Transverse colon (tissue), 4 donors: ENCODE measurements around the gene LDHA. TPM values are rescaled to one million over a fixed set of nuclear protein-coding genes. Genes with fewer than 3 reads are reported as not detected.

Source experiments
- DNase-seq: peaks from one replicate; pipeline ENCODE4 v3.0.0-alpha.2; 2019
- H3K27ac ChIP-seq, 4 donors: fragments of 200-600 bp; sonication (generic); 2 replicates each; pipeline ENCODE4 v1.5.1; 2016 to 2018; ENCODE audit warnings: inconsistent platforms in 4 of 4
- H3K27me3 ChIP-seq: fragments of 200-600 bp; sonication (generic); 2 replicates; pipeline ENCODE4 v1.5.1; 2017; ENCODE audit warnings: inconsistent platforms
- H3K36me3 ChIP-seq, 4 donors: fragments of 200-600 bp; sonication (generic); 2 replicates each; pipeline ENCODE4 v1.5.1; 2017 to 2019; ENCODE audit warnings: inconsistent platforms in 4 of 4
- H3K4me1 ChIP-seq, 4 donors: fragments of 200-600 bp; sonication (generic); 2 replicates each; pipeline ENCODE4 v1.5.1; 2017 to 2020; ENCODE audit warnings: inconsistent platforms in 4 of 4
- H3K4me3 ChIP-seq, 4 donors: fragments of 200-600 bp; sonication (generic); 1 replicate in 1 of 4; 2 replicates in 3 of 4; pipeline versions ENCODE4 v1.5.1 to v1.6.1; 2017 to 2019; ENCODE audit warnings: inconsistent platforms in 4 of 4
- H3K9me3 ChIP-seq, 2 donors: fragments of 200-600 bp; sonication (generic); 2 replicates each; pipeline ENCODE4 v1.5.1; 2017 to 2019; ENCODE audit warnings: inconsistent platforms in 2 of 2
- CTCF ChIP-seq, 5 experiments: fragments of 200-600 bp in 3 of 5; fragments of 450-650 bp in 2 of 5; sonication (generic) in 3 of 5; IDR thresholded peaks; 1 replicate in 2 of 5; 2 replicates in 3 of 5; pipeline ENCODE4 v1.5.1; 2016 to 2017; ENCODE audit warnings: antibody characterized with exemption in 5 of 5, inconsistent platforms in 3 of 5, mild to moderate bottlenecking in 2 of 5, moderate library complexity in 1 of 5
- EP300 ChIP-seq: sonication (generic); formaldehyde crosslinking; IDR thresholded peaks from one replicate; pipeline ENCODE4 v1.6.1; 2017; ENCODE audit warnings: antibody characterized with exemption, low read depth
- POLR2A ChIP-seq: fragments of 450-650 bp; IDR thresholded peaks from one replicate; pipeline ENCODE4 v1.6.1; 2016; ENCODE audit warnings: antibody characterized with exemption, mild to moderate bottlenecking, moderate library complexity
- POLR2AphosphoS5 ChIP-seq, 3 donors: sonication (generic); formaldehyde crosslinking; IDR thresholded peaks; one replicate each; pipeline ENCODE4 v1.6.1; 2016; ENCODE audit warnings: antibody characterized with exemption in 3 of 3
- WGBS, 2 donors: methylation state at CpG; one replicate each; pipeline ENCODE4 v1.1.5; 2018; ENCODE audit warnings: low coverage in 1 of 2; 5-methylcytosine and 5-hydroxymethylcytosine counted together
- in situ Hi-C, 4 donors: fragments of 200-750 bp; cut with MboI; loops; one replicate each; pipeline versions ENCODE4 v1.15.0 to v1.15.1; 2017; ENCODE audit warnings: low sequenced_read_pairs in 3 of 4, low pct_ligation_motif_present in 1 of 4, low pct_unique_long_range_greater_than_20kb in 1 of 4
- intact Hi-C: fragments of 100-400 bp; cut with DNase I; formaldehyde crosslinking; loops from one replicate; pipeline ENCODE4 v1.15.1; 2023; ENCODE audit warnings: low total_unique reads
- total RNA-seq, 4 donors: library from RNA; depleted of rRNA; stranded (reverse); fragments of >200 nt; gene quantifications; one replicate each; pipeline ENCODE4 v1.1.0, GENCODE V29; 2016

Gene LDHA
- total RNA-seq, 4 donors from 2014 or later = 292 to 386 (median 318) TPM

- H3K36me3 ChIP-seq = no peaks in the 10 kb centered on the region
These were observed 10.8 kb upstream of the LDHA start for GRCh38 chr11:18383388-18384156.

GRCh38 chr11:18384157-18384641 is 10.2 kb upstream of the LDHA start:
- peaks cover 25 to 32% (median 30%) of the 10 kb centered on the region in 4 donors for H3K4me1 ChIP-seq
- H3K27ac ChIP-seq = peak overlapping the region; percentile 92 to 96 (median 94)
- in situ Hi-C loops (no loop called here), intact Hi-C loops (no loop called here)
- DNase-seq = peak; percentile 85
- no peaks in the 10 kb centered on the region for H3K27me3 ChIP-seq
- H3K36me3 ChIP-seq = no peaks in the 10 kb centered on the region
- 0 to 12% methylated on average over 1 to 3 of the region's 3 CpGs for WGBS, 2 donors
- peak; percentile 38 for TF ChIP-seq EP300
- peak; percentile 63 for TF ChIP-seq POLR2A
- TF ChIP-seq POLR2AphosphoS5 (IDR thresholded peaks at IDR 0.05) = peak; percentile 46 to 81 (median 75)
- TF ChIP-seq CTCF (IDR thresholded peaks at IDR 0.05) = no peak
- no peaks in the 10 kb centered on the region for H3K9me3 ChIP-seq
- peak overlapping the region in 1 of 4 donors; percentile 3 for H3K4me3 ChIP-seq

More at GRCh38 chr11:18383388-18384156, 10.8 kb upstream of the LDHA start:
- H3K27ac ChIP-seq = peak overlapping the region; percentile 92 to 96 (median 94)
- no peaks in the 10 kb centered on the region for H3K27me3 ChIP-seq
- TF ChIP-seq EP300 = no peak
- peak; percentile 29 to 69 (median 56) for TF ChIP-seq POLR2AphosphoS5 (IDR thresholded peaks at IDR 0.05)
- TF ChIP-seq POLR2A = no peak
- peak in 1 of 5 experiments; percentile 25 for TF ChIP-seq CTCF (IDR thresholded peaks at IDR 0.05)
- H3K4me3 ChIP-seq = peak overlapping the region in 1 of 4 donors; percentile 3
- peaks cover 25 to 32% (median 30%) of the 10 kb centered on the region in 4 donors for H3K4me1 ChIP-seq
- no peaks in the 10 kb centered on the region for H3K9me3 ChIP-seq
- 0 to 11% methylated on average over 2 to 9 of the region's 9 CpGs for WGBS, 2 donors
- peak; percentile 83 for DNase-seq
- intact Hi-C loops (no loop called here), in situ Hi-C loops (no loop called here)

- no peak overlapping the region for H3K27ac ChIP-seq
- intact Hi-C loops = loop anchor here (10.0 kb wide), 1 partner anchor 65 kb away; the partner anchor contains the start of genes GTF2H1 and HPS5
- H3K4me1 ChIP-seq = peaks cover 2 to 16% (median 11%) of the 10 kb centered on the region in 4 donors
- TF ChIP-seq POLR2AphosphoS5 (IDR thresholded peaks at IDR 0.05) = no peak
- TF ChIP-seq CTCF (IDR thresholded peaks at IDR 0.05) = no peak
- TF ChIP-seq POLR2A = no peak
- no peak for TF ChIP-seq EP300
- 89 to 91% methylated on average over 3 of the region's 3 CpGs for WGBS, 2 donors
- no peaks in the 10 kb centered on the region for H3K36me3 ChIP-seq
- DNase-seq = no peak
- in situ Hi-C loops = loop anchor here in 2 of 4 donors (10.0 kb wide), 1 partner anchor 135 kb away; the partner anchor contains the start of gene TSG101 (in 2 of the 2)
- H3K9me3 ChIP-seq = no peaks in the 10 kb centered on the region
- H3K27me3 ChIP-seq = no peaks in the 10 kb centered on the region
- no peak overlapping the region for H3K4me3 ChIP-seq
These were observed 4.3 kb upstream of the LDHA start for GRCh38 chr11:18390088-18390487.
